DND-41 (cell line): ENCODE data around the gene USP19.

Experiments
- ATAC-seq: fragments of 200-7000 bp; cut with Tn5 transposase; 3 replicates; pipeline ENCODE4 v1.9.1; 2021; ENCODE audit warnings: low read depth; ENCODE audit not compliant: insufficient read depth
- DNase-seq: peaks from one replicate; pipeline ENCODE4 v3.0.0-alpha.2; 2020
- H2AFZ ChIP-seq: 2 replicates; pipeline ENCODE4 v1.6.0; 2012; ENCODE audit warnings: low read depth, low read length
- H3K27ac ChIP-seq: 2 replicates; pipeline ENCODE4 v1.5.1; 2012; ENCODE audit warnings: low read length, inconsistent platforms
- H3K27me3 ChIP-seq: fragments of 200-600 bp; sonication (generic); 2 replicates; pipeline ENCODE4 v1.6.0; 2012; ENCODE audit warnings: low read length, mild to moderate bottlenecking, inconsistent platforms; ENCODE audit not compliant: insufficient read depth, poor library complexity
- H3K36me3 ChIP-seq: 2 replicates; pipeline ENCODE4 v1.5.1; 2012; ENCODE audit warnings: low read length, inconsistent platforms; ENCODE audit not compliant: insufficient read depth
- H3K4me1 ChIP-seq: 2 replicates; pipeline ENCODE4 v1.5.1; 2012; ENCODE audit warnings: mild to moderate bottlenecking, low read length; ENCODE audit not compliant: insufficient read depth
- H3K4me2 ChIP-seq: 2 replicates; pipeline ENCODE4 v1.6.0; 2012; ENCODE audit warnings: mild to moderate bottlenecking, moderate library complexity, low read length, inconsistent platforms; ENCODE audit not compliant: insufficient read depth
- H3K4me3 ChIP-seq, 2 experiments: fragments of 200-600 bp in 1 of 2; shearing (Covaris generic) in 1 of 2; 2 replicates each; pipeline ENCODE4 v1.5.1; 2012 to 2016; ENCODE audit warnings: inconsistent platforms in 2 of 2, low read length in 2 of 2, mild to moderate bottlenecking in 2 of 2, low read depth in 1 of 2, moderate library complexity in 1 of 2
- H3K79me2 ChIP-seq: 2 replicates; pipeline ENCODE4 v1.6.0; 2012; ENCODE audit warnings: low read length, inconsistent platforms; ENCODE audit not compliant: insufficient read depth
- H3K9ac ChIP-seq: 2 replicates; pipeline ENCODE4 v1.6.0; 2012; ENCODE audit warnings: low read depth, mild to moderate bottlenecking, inconsistent platforms, low read length, moderate library complexity
- H3K9me3 ChIP-seq: 2 replicates; pipeline ENCODE4 v1.5.1; 2012; ENCODE audit warnings: low read length, moderate library complexity, mild to moderate bottlenecking, inconsistent platforms; ENCODE audit not compliant: insufficient read depth, severe bottlenecking
- H4K20me1 ChIP-seq: 2 replicates; pipeline ENCODE4 v1.6.0; 2012; ENCODE audit warnings: low read length; ENCODE audit not compliant: insufficient read depth
- EZH2 ChIP-seq: IDR thresholded peaks from 3 replicates; pipeline ENCODE4 v1.6.1; 2012; ENCODE audit warnings: borderline replicate concordance, low read depth, mild to moderate bottlenecking, moderate library complexity, low read length, inconsistent platforms; ENCODE audit not compliant: severe bottlenecking
- TF ChIP-seq, protein P1 (sequence below): IDR thresholded peaks from 2 replicates; pipeline ENCODE4 v1.5.1; 2012; ENCODE audit warnings: borderline replicate concordance, low read length, moderate library complexity, mild to moderate bottlenecking; ENCODE audit not compliant: poor library complexity, severe bottlenecking; ENCODE audit errors: extremely low read depth

The USP19 gene

GRCh38 chr3:49112262-49112661, 8.4 kb downstream of the USP19 start:
- Histone ChIP-seq H3K79me2 (no peaks in the 10 kb centered on the region), H3K4me2 (no peak overlapping the region), H3K4me3 (no peak overlapping the region), H3K27ac (no peak overlapping the region), H3K36me3 (peaks cover 92% of the 10 kb centered on the region), H3K27me3 (no peaks in the 10 kb centered on the region), H3K9ac (no peak overlapping the region), H3K9me3 (no peaks in the 10 kb centered on the region), H2AFZ (no peak overlapping the region), H4K20me1 (no peaks in the 10 kb centered on the region), H3K4me1 (no peaks in the 10 kb centered on the region)
- no peak for DNase-seq
- TF ChIP-seq EZH2 = no peak
- TF ChIP-seq, protein P1, sequence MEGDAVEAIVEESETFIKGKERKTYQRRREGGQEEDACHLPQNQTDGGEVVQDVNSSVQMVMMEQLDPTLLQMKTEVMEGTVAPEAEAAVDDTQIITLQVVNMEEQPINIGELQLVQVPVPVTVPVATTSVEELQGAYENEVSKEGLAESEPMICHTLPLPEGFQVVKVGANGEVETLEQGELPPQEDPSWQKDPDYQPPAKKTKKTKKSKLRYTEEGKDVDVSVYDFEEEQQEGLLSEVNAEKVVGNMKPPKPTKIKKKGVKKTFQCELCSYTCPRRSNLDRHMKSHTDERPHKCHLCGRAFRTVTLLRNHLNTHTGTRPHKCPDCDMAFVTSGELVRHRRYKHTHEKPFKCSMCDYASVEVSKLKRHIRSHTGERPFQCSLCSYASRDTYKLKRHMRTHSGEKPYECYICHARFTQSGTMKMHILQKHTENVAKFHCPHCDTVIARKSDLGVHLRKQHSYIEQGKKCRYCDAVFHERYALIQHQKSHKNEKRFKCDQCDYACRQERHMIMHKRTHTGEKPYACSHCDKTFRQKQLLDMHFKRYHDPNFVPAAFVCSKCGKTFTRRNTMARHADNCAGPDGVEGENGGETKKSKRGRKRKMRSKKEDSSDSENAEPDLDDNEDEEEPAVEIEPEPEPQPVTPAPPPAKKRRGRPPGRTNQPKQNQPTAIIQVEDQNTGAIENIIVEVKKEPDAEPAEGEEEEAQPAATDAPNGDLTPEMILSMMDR = no peak
- no peak for ATAC-seq

DNA sequence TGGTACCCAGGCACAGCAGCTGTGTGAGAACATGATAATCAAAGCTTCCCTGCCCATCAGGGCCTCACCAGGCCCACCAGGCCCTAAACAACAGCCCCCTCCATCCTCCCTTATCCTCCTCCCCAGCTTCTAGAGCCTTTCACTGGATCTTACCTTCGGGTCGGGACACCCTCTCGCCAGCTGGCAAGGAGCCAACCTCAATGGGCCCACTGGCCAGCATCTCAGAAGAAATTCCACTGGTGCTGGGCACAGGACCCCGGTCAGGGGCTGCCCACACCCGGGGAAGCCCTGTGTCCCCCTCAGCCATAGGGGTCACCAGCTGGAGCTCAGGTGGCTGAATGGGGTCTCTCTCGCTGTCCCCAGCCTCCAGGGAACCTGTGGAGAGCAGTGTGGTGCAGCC, 9.3 kb downstream of the USP19 start:
- DNase-seq (no peak), ATAC-seq (no peak)
- no peaks in the 10 kb centered on the region for H3K79me2 ChIP-seq
- no peaks in the 10 kb centered on the region for H3K9me3 ChIP-seq
- H4K20me1 ChIP-seq = no peaks in the 10 kb centered on the region
- no peak overlapping the region for H3K4me2 ChIP-seq
- H3K27me3 ChIP-seq = no peaks in the 10 kb centered on the region
- no peak overlapping the region for H2AFZ ChIP-seq
- H3K9ac ChIP-seq = no peak overlapping the region
- peaks cover 2% of the 10 kb centered on the region; the same call in 1 of the 2 replicates for H3K4me1 ChIP-seq
- no peak overlapping the region for H3K27ac ChIP-seq
- H3K36me3 ChIP-seq = peaks cover 83% of the 10 kb centered on the region
- no peak for TF ChIP-seq EZH2
- TF ChIP-seq, protein P1 = no peak
- H3K4me3 ChIP-seq = no peak overlapping the region

GRCh38 chr3:49110780-49111179, 9.8 kb downstream of the USP19 start:
- Histone ChIP-seq H3K4me2 (no peak overlapping the region), H3K4me3 (no peak overlapping the region), H4K20me1 (no peaks in the 10 kb centered on the region), H3K27ac (no peak overlapping the region), H3K27me3 (no peaks in the 10 kb centered on the region), H3K9me3 (no peaks in the 10 kb centered on the region), H2AFZ (no peak overlapping the region), H3K9ac (no peak overlapping the region), H3K79me2 (no peaks in the 10 kb centered on the region), H3K36me3 (peaks cover 77% of the 10 kb centered on the region), H3K4me1 (peaks cover 7% of the 10 kb centered on the region)
- ATAC-seq (no peak), DNase-seq (no peak)
- TF ChIP-seq EZH2 = no peak
- TF ChIP-seq, protein P1 = no peak

- TF ChIP-seq, protein P1 = no peak
- no peak for TF ChIP-seq EZH2
- H3K27ac ChIP-seq = no peak overlapping the region
- H3K4me1 ChIP-seq = peaks cover 26% of the 10 kb centered on the region
- no peak overlapping the region for H3K4me2 ChIP-seq
- no peak overlapping the region for H3K4me3 ChIP-seq
- peaks cover 16% of the 10 kb centered on the region for H3K79me2 ChIP-seq
- H3K9ac ChIP-seq = no peak overlapping the region
- ATAC-seq = no peak
- no peaks in the 10 kb centered on the region for H4K20me1 ChIP-seq
- no peaks in the 10 kb centered on the region for H3K27me3 ChIP-seq
- H3K9me3 ChIP-seq = no peaks in the 10 kb centered on the region
- DNase-seq = no peak
- H3K36me3 ChIP-seq = peaks cover 57% of the 10 kb centered on the region
- H2AFZ ChIP-seq = no peak overlapping the region
These were observed 12.3 kb downstream of the USP19 start for GRCh38 chr3:49108346-49108745.
